CD4-positive, CD25-positive, alpha-beta regulatory T cell (primary cell): ENCODE results near the gene PIP4K2B. TPM values are rescaled to one million over a fixed set of nuclear protein-coding genes. Genes with fewer than 3 reads are reported as not detected.

Experiments
- ATAC-seq, 2 donors: fragments of 150-1000 bp; cut with Tn5 transposase; one replicate each; pipeline ENCODE4 v1.10.0; 2021; ENCODE audit warnings: low read depth in 2 of 2, moderate number of reproducible peaks in 2 of 2, moderate library complexity in 1 of 2
- DNase-seq, 3 donors: peaks; one replicate each; pipeline versions ENCODE4 v3.0.0 to v3.0.0-alpha.2; 2012 to 2022; ENCODE audit warnings: mixed read lengths in 1 of 3
- H3K27ac ChIP-seq: one replicate; pipeline ENCODE4 v1.7.0; 2013; ENCODE audit warnings: mild to moderate bottlenecking, low read length; ENCODE audit not compliant: insufficient read depth, poor library complexity, severe bottlenecking
- H3K27me3 ChIP-seq: one replicate; pipeline ENCODE4 v1.7.0; 2013; ENCODE audit warnings: low read length; ENCODE audit not compliant: control insufficient read depth, insufficient read depth
- H3K36me3 ChIP-seq: one replicate; pipeline ENCODE4 v1.7.0; 2013; ENCODE audit warnings: mild to moderate bottlenecking, low read length, moderate library complexity; ENCODE audit not compliant: control insufficient read depth, insufficient read depth
- H3K4me1 ChIP-seq: 2 replicates; pipeline ENCODE4 v1.7.0; 2013; ENCODE audit warnings: mild to moderate bottlenecking, low read length; ENCODE audit not compliant: insufficient read depth, control insufficient read depth, poor library complexity, severe bottlenecking
- H3K4me3 ChIP-seq: one replicate; pipeline ENCODE4 v1.7.0; 2013; ENCODE audit warnings: low read depth, mild to moderate bottlenecking, low read length, moderate library complexity
- H3K9me3 ChIP-seq, 2 experiments: 1 replicate in 1 of 2; 2 replicates in 1 of 2; pipeline ENCODE4 v1.7.0; 2013; ENCODE audit warnings: low read length in 2 of 2, mild to moderate bottlenecking in 1 of 2, moderate library complexity in 1 of 2; ENCODE audit not compliant: control insufficient read depth in 2 of 2
- H3K27ac Mint-ChIP-seq, 3 donors: one replicate each; pipeline ENCODE4 v1.8.0; 2020 to 2022; ENCODE audit warnings: mild to moderate bottlenecking in 3 of 3, mixed read lengths in 3 of 3, moderate library complexity in 2 of 3
- H3K27me3 Mint-ChIP-seq: one replicate; pipeline ENCODE4 v1.8.0; 2022; ENCODE audit warnings: mild to moderate bottlenecking, mixed read lengths
- H3K36me3 Mint-ChIP-seq: one replicate; pipeline ENCODE4 v1.8.0; 2020; ENCODE audit warnings: mixed read lengths
- H3K4me1 Mint-ChIP-seq, 4 donors: one replicate each; pipeline ENCODE4 v1.8.0; 2020 to 2022; ENCODE audit warnings: mixed read lengths in 4 of 4, mild to moderate bottlenecking in 1 of 4
- H3K4me3 Mint-ChIP-seq, 4 donors: one replicate each; pipeline ENCODE4 v1.8.0; 2020 to 2022; ENCODE audit warnings: mild to moderate bottlenecking in 4 of 4, mixed read lengths in 4 of 4, moderate library complexity in 3 of 4
- H3K9me3 Mint-ChIP-seq, 7 donors: one replicate each; pipeline ENCODE4 v1.8.0; 2020 to 2022; ENCODE audit warnings: mixed read lengths in 7 of 7, mild to moderate bottlenecking in 3 of 7, moderate library complexity in 2 of 7
- polyA plus RNA-seq, 4 donors: library from polyadenylated mRNA; unstranded; fragments of 300-500 nt; fragmentation: Illumina TruSeq; gene quantifications; one replicate each; pipeline ENCODE4 v1.2.3, GENCODE V29; 2021
- total RNA-seq: library from RNA; stranded (reverse); gene quantifications from one replicate; pipeline ENCODE4 v1.2.3, GENCODE V29; 2022

The PIP4K2B gene
- total and polyA plus RNA-seq, 5 donors from 2014 or later = 11.6 to 29.5 (median 17.6) TPM

GRCh38 chr17:38773258-38773657 is 26.1 kb downstream of the PIP4K2B start:
- DNase-seq = no peak
- Mint-ChIP-seq H3K4me3 (no peak overlapping the region), H3K27ac (peak overlapping the region in 1 of 3 donors; percentile 60), H3K36me3 (peaks cover 45% of the 10 kb centered on the region), H3K27me3 (no peaks in the 10 kb centered on the region), H3K9me3 (no peaks in the 10 kb centered on the region), H3K4me1 (no peaks in the 10 kb centered on the region)
- ATAC-seq = no peak
- Histone ChIP-seq H3K36me3 (peaks cover 82% of the 10 kb centered on the region), H3K4me1 (no peaks in the 10 kb centered on the region), H3K27me3 (no peaks in the 10 kb centered on the region), H3K9me3 (no peaks in the 10 kb centered on the region), H3K27ac (no peak overlapping the region), H3K4me3 (no peak overlapping the region)

- DNase-seq (no peak), ATAC-seq (no peak)
- Histone ChIP-seq H3K9me3 (no peaks in the 10 kb centered on the region), H3K4me3 (no peak overlapping the region), H3K4me1 (no peaks in the 10 kb centered on the region), H3K27ac (no peak overlapping the region), H3K27me3 (no peaks in the 10 kb centered on the region), H3K36me3 (peaks cover 93% of the 10 kb centered on the region)
- H3K4me1 Mint-ChIP-seq = peaks cover 0 to 7% (median 3%) of the 10 kb centered on the region in 4 donors
- H3K9me3 Mint-ChIP-seq = no peaks in the 10 kb centered on the region
- peaks cover 49% of the 10 kb centered on the region for H3K36me3 Mint-ChIP-seq
- peak overlapping the region in 2 of 3 donors; percentile 8 to 32 for H3K27ac Mint-ChIP-seq
- no peaks in the 10 kb centered on the region for H3K27me3 Mint-ChIP-seq
- no peak overlapping the region for H3K4me3 Mint-ChIP-seq
Observed at GRCh38 chr17:38768417-38768816, 30.9 kb downstream of the PIP4K2B start.

- H3K4me1 Mint-ChIP-seq = peaks cover 0 to 7% (median 6%) of the 10 kb centered on the region in 4 donors
- peak overlapping the region in 1 of 3 donors; percentile 67 for H3K27ac Mint-ChIP-seq
- H3K36me3 ChIP-seq = peaks cover 92% of the 10 kb centered on the region
- H3K4me3 ChIP-seq = no peak overlapping the region
- no peaks in the 10 kb centered on the region for H3K4me1 ChIP-seq
- DNase-seq (no peak), ATAC-seq (no peak)
- H3K9me3 ChIP-seq = no peaks in the 10 kb centered on the region
- peaks cover 50% of the 10 kb centered on the region for H3K36me3 Mint-ChIP-seq
- no peaks in the 10 kb centered on the region for H3K27me3 ChIP-seq
- no peak overlapping the region for H3K4me3 Mint-ChIP-seq
- no peaks in the 10 kb centered on the region for H3K27me3 Mint-ChIP-seq
- no peak overlapping the region for H3K27ac ChIP-seq
- H3K9me3 Mint-ChIP-seq = no peaks in the 10 kb centered on the region
Observed at GRCh38 chr17:38766341-38766740, 33.0 kb downstream of the PIP4K2B start.

GRCh38 chr17:38762231-38762630 is 37.1 kb downstream of the PIP4K2B start:
- H3K4me3 Mint-ChIP-seq = no peak overlapping the region
- ATAC-seq (no peak), DNase-seq (no peak)
- H3K4me3 ChIP-seq = no peak overlapping the region
- H3K36me3 Mint-ChIP-seq = peaks cover 41% of the 10 kb centered on the region
- H3K27ac Mint-ChIP-seq = no peak overlapping the region
- H3K27ac ChIP-seq = no peak overlapping the region
- H3K9me3 ChIP-seq = no peaks in the 10 kb centered on the region
- no peaks in the 10 kb centered on the region for H3K27me3 Mint-ChIP-seq
- no peaks in the 10 kb centered on the region for H3K9me3 Mint-ChIP-seq
- no peaks in the 10 kb centered on the region for H3K4me1 ChIP-seq
- peaks cover 82% of the 10 kb centered on the region for H3K36me3 ChIP-seq
- H3K4me1 Mint-ChIP-seq = peaks cover 0 to 16% (median 6%) of the 10 kb centered on the region in 4 donors
- no peaks in the 10 kb centered on the region for H3K27me3 ChIP-seq

- peak overlapping the region in 1 of 3 donors; percentile 84 for H3K27ac Mint-ChIP-seq
- Histone ChIP-seq H3K36me3 (peaks cover 78% of the 10 kb centered on the region), H3K4me3 (no peak overlapping the region), H3K9me3 (no peaks in the 10 kb centered on the region), H3K4me1 (no peaks in the 10 kb centered on the region), H3K27ac (no peak overlapping the region), H3K27me3 (no peaks in the 10 kb centered on the region)
- ATAC-seq = peak; percentile 45 to 55
- peak in 2 of 3 donors; percentile 31 to 56 for DNase-seq
- H3K4me3 Mint-ChIP-seq = no peak overlapping the region
- H3K27me3 Mint-ChIP-seq = no peaks in the 10 kb centered on the region
- peaks cover 0 to 16% (median 6%) of the 10 kb centered on the region in 4 donors for H3K4me1 Mint-ChIP-seq
- no peaks in the 10 kb centered on the region for H3K9me3 Mint-ChIP-seq
- peaks cover 41% of the 10 kb centered on the region for H3K36me3 Mint-ChIP-seq
Observed at GRCh38 chr17:38761612-38762011, 37.7 kb downstream of the PIP4K2B start.

GRCh38 chr17:38753071-38753506 is 46.3 kb downstream of the PIP4K2B start:
- ATAC-seq (no peak), DNase-seq (no peak)
- H3K27ac ChIP-seq = peak overlapping the region; percentile 88
- H3K36me3 Mint-ChIP-seq = peaks cover 24% of the 10 kb centered on the region
- peaks cover 13% of the 10 kb centered on the region for H3K27me3 ChIP-seq
- peak overlapping the region; percentile 90 to 100 (median 98) for H3K4me3 Mint-ChIP-seq
- peaks cover 26% of the 10 kb centered on the region for H3K36me3 ChIP-seq
- peaks cover 7 to 66% (median 27%) of the 10 kb centered on the region in 4 donors for H3K4me1 Mint-ChIP-seq
- no peaks in the 10 kb centered on the region for H3K9me3 ChIP-seq
- H3K4me1 ChIP-seq = peaks cover 49% of the 10 kb centered on the region
- H3K27me3 Mint-ChIP-seq = peaks cover 32% of the 10 kb centered on the region
- H3K9me3 Mint-ChIP-seq = peaks cover 0 to 3% (median 0%) of the 10 kb centered on the region in 7 donors
- peak overlapping the region; percentile 88 for H3K4me3 ChIP-seq
- peak overlapping the region; percentile 93 to 99 (median 98) for H3K27ac Mint-ChIP-seq

- Histone ChIP-seq H3K4me3 (peak within 1 kb of the TSS; percentile 88), H3K4me1 (peaks cover 54% of the 10 kb centered on the region), H3K36me3 (peaks cover 20% of the 10 kb centered on the region), H3K27ac (peak within 1 kb of the TSS; percentile 88), H3K9me3 (no peaks in the 10 kb centered on the region), H3K27me3 (peaks cover 13% of the 10 kb centered on the region)
- H3K4me1 Mint-ChIP-seq = peaks cover 7 to 68% (median 27%) of the 10 kb centered on the region in 4 donors
- peaks cover 0 to 3% (median 0%) of the 10 kb centered on the region in 7 donors for H3K9me3 Mint-ChIP-seq
- ATAC-seq = peak; percentile 92 to 95
- peaks cover 24% of the 10 kb centered on the region for H3K36me3 Mint-ChIP-seq
- peak within 1 kb of the TSS; percentile 93 to 99 (median 98) for H3K27ac Mint-ChIP-seq
- H3K4me3 Mint-ChIP-seq = peak within 1 kb of the TSS; percentile 90 to 100 (median 98)
- peaks cover 32% of the 10 kb centered on the region for H3K27me3 Mint-ChIP-seq
- DNase-seq = peak; percentile 94 to 100 (median 96)
Observed at GRCh38 chr17:38752308-38753070, 46.9 kb downstream of the PIP4K2B start, which contains the start of gene PSMB3. PSMB3 (plus strand) TSS chr17:38752741; CDS start chr17:38752827, 86 bp downstream.
